Left renal cortex interstitium (tissue), 4 donors: ENCODE data around the gene CLCN2. TPM values are rescaled to one million over a fixed set of nuclear protein-coding genes. Genes with fewer than 3 reads are reported as not detected.

ENCODE experiments used
- DNase-seq, 4 donors: peaks; one replicate each; pipeline ENCODE4 v3.0.0-alpha.2; 2013; ENCODE audit warnings: low read depth in 4 of 4, low spot score in 2 of 4, missing footprints in 1 of 4
- polyA plus RNA-seq, 4 donors: library from polyadenylated mRNA; unstranded; fragments of 120-200 nt; gene quantifications; one replicate each; pipeline ENCODE4 v1.2.1, GENCODE V29; 2013; ENCODE audit not compliant: insufficient read length in 4 of 4

The CLCN2 gene
- polyA plus RNA-seq, 4 donors, result 10.2 to 16.3 (median 13.3) TPM

DNA sequence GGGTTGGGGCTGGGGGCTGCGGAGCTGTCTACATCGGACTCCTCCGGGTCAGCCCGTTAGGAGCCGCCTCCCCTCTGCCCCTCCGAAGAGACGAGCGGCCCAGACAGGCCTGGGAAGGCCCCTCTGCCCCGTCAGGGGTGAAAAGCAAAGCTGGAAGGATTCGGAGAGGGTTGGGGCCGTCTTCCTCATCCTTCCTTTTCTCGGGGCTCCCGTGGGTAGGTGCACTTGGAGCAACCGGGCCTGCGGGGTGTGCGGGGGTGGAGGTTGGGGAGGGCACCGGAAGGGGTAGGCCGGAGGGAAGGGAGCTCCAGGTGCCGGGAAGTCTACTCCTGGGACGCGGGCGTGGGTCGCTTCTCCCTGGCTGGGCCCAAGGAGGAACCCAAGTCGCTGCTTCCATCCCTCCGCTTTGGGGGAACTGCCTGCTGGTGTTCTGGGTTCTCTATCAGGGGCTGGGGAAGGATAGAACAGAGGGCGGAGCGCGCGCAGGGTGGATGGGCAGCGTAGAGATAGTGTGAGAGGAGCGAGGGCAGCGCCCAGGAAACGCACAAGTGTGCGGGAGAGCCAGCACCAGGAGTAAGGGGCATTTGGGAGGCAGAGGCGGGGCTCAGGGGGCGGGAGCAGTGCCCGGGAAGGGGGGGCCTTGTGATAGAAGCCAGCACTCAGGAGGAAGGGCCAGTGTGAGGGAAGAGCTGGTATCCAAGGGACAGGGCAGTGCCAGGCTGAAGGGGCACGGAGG is 695 bp upstream of the CLCN2 start:
- no peak for DNase-seq

DNA sequence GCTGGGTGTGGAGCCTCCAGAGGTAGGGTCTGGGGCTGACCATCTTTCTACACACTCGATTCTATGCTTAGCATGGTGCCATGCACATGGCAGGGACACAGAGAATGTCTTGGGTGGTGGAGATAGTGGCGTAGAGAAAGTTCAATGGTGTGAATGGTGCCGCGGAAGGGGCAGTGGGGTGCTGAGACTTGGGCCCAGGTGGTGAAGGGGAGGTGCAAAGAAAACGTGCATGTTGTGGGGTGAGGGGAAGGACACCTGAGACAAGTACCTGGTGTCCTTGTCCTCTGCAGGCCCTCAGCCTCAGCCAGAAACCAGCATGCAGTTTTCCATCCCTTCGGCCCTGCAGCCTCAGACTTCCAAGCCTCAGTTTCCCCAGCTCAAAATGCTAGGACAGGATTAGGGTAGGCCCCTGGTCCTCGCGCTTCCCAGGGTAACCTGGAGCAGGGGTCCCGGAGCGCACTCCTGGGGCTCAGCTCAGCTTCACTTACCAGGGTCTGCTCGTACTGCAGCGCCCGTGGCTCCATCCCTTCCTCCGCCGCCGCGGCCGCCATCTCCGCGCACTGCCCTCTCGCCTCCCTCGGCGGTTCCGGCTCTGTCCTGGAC is 375 bp downstream of the CLCN2 start:
- DNase-seq, result no peak

DNA sequence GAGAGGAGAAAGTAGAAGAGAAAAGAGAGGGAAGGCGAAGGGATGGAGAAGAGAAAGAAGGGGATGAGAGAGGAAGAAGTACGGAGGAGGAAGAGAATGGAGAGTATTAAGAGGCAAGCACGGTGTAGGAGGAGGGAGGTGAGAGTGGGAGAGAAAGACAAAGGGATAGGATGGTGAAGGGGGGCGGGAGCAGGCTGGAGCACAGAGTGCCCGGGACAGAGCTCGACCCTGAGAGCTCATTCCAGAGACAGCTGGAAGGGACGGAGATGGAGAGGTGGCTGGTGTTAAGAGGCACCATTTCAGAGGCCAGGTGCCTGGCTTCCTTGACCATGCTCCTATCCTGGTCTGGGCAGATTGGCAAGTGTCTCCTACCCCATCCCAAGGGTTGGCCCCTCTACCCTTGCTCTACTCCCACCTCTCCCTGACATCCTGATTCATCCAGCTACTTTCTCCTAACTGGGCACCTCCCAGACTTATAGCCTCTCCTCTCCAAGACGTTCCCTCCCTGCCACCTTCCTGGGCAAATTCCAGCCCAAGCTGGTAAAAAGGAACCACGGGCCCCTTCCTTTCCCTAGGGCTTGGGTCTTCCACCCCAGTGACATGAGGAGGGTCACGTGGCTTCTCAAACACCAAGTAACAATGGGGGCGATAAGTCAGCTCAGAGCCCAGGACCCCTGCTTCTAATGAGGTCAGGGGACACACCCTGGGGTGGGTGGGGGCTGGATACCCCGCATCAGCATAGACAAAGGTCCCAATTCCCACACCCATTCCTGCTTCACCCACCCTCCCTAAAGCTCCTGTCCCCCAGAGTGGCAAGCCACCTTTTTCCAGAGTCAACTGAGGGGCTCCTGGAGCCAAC is 1.1 kb downstream of the CLCN2 start:
- DNase-seq, result no peak

DNA sequence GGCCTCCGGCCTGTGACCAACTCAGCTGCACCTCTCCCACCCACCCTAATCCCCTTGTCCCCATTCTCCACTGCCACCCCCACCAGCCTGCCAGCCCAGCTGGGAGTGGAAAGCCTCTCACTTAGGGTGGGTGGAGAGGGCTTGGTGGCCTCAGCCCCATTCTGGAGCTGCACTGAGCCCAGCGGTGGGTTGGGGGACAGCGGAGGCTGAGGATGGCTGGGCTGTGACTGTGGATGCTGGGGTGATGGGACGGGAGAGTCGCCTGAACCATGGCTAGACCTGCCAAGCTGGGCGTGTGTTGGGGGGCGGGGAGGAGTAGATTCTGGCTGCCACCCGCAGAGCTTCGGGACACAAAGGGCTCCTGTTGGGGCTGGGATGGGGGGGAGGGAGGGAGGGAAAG is 1.8 kb downstream of the CLCN2 start:
- no peak for DNase-seq

DNA sequence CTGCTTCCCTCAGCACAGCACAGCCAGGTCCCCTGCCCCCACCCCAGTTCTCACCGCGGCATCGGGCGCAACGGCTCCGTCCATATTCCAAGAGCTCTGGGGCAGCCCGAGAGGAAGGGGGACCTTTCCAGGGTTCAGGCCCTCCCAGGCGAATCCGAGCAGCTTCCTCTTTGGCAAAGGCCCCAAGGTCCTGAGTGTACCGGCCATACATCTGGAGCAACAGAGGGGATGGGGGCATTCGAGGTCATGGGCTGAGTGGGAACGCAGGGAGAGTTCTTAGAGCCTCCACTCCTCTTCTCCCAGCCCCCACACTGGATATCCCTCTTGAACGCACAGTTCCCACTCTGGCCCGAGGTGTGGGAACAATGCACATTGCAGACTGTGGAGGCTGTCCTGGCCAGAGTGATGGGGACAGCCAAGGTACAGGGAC is 2.5 kb downstream of the CLCN2 start:
- no peak for DNase-seq

DNA sequence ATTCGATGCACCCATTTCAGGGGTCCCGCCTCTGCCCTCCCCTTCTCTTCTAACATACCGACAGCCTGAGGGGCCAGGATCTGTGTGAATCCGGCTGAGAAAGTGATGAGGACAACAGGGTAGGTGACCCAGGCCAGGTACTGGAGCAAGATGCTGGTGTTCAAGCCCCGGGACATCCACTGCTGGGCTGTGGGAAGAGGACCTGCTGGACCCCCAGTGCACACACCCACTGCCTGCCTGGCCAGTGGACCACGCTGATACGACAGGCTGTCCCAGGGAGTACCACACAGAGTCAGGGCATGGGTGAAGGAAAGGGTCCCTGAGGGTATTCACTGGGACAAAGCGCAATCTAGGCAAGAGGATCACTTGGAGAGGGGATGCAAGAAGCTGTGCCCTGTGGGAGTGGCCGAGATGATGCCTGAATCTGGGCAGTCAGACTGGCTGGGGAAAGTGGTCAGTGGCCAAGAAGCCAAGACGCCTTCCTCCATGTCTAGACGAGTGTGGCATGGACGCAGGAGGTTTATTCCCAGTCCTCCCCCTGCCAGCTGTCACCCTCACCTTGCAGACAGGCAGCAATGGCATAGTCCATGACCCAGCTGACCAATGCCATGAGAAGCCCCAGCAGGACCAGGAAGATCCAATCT is 3.2 kb downstream of the CLCN2 start:
- DNase-seq, result no peak

DNA sequence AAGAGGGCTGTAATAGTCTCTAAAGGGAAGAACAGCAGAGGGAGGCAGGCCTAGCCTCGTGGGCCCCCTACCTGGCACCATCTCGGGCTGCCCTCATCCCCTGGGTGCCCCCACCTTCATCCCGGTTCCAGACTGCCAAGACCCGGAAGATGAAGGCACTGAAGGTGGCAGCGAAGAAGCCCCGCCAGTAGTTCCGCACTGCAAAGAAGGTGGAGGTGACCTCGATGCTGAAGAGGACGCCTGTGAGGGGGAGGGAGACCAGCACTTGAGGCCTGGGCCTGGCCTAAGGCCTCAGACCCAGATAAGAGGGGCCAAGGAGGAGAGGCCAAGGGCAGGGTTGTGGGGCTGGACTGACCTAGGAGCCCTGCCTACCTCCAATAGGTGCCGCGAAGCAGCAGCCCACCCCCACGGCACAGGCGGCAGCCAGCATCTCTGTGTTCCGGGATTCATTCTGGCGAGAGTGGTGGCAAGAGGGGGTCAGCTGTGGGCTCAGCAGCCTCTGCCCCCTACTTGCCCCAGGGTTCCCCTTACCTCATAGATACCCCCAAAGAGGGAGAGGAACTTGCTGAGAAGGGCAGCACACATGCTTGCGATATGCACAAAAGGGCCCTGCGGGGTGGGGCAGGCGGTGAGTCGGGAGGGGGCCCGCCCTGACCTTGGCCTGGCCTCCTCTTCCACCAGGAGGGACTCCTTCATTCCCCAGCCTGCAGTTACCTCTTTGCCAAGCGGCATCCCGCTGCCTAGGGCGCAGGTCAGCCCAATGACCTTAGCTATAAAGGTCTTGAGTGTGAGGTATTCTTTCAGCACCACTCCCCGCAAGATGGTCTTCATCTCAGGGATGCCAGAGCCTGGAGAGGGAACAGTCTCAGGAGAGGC is 3.9 kb downstream of the CLCN2 start:
- no peak for DNase-seq

DNA sequence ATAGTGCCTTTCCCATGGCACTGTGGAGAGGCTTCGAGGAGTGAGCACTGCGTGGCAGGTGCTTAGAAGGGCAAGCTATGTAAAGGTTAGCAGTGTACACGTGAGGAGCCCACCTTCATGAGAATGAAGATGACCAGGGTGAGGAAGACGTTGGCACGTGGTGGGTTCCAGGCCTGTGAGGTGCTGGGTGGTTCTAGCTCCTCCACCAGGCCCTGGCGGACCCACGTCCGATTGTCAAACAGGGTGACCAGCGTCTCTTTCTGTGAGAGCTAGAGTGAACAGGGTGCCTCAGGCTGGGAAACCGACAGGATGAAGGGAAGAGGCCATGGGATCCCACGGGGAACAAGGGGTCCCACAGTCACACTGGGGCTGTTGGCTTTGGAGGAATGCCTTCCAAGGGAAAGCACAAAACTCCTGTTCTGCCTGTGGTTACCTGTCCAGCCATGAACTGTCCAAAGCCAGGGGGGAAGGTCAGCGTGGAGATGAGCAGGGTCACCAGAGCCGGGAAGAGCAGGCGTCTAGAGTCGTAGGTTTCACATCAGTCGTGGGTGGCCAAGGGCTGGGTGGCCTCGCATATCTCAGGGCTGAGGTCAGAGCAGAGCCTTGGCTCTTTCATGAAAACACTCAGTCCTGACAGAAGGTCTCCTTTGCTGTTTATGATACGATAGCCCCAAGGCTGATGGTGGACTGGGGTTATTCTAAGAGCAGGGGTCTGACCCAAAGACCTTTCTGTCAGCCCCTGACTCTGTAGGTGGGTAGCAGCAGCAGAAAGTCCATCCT is 6.0 kb downstream of the CLCN2 start:
- no peak for DNase-seq

DNA sequence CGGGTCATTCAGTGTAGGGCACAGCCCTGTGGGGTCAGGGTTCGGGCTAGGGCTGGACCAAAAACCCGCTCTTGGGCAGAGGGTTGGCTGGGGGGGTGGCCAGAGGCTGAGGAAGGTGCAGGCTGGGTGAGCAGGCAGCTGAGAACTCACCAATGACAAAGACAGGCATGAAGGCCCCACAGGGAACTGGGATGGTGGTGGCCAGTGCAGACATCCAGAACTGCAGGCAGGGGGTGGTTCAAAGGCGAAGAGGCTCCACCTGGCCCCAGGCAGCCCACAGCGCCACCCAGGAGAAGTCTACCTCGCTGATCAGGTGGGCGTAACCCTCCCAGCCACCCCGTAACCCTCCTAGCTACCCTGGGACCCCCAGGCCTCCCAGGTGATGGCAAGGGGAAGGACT is 6.7 kb downstream of the CLCN2 start:
- no peak for DNase-seq

DNA sequence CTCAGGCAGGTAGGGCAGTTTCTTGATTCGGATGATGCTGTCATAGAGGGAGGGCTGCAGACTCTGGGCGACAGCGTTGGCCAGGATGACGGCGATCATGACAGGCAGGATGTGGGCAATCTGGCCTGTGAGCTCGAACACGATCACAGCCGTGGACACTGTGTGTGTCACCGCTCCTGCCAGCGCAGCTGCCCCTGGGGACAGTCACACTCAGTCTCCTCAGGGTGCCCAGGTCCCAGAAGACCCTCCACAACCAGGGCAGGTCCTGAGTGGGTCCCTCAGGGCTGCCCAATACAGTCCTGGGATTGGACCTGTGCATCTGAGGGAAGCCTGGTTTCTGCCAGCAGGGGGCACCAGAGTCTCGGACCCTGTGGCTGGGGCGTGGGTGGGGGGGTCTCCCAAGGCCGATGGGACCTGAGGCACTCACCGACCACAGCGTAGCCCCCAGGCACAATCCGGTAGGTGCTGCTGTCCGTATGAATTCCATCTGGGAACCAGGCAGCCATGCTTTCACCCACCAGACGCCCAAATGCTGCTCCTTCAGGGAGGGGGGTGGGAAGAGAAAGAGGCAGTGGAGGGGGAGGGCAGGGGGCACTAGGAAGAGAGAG is 7.2 kb downstream of the CLCN2 start:
- DNase-seq, result no peak

DNA sequence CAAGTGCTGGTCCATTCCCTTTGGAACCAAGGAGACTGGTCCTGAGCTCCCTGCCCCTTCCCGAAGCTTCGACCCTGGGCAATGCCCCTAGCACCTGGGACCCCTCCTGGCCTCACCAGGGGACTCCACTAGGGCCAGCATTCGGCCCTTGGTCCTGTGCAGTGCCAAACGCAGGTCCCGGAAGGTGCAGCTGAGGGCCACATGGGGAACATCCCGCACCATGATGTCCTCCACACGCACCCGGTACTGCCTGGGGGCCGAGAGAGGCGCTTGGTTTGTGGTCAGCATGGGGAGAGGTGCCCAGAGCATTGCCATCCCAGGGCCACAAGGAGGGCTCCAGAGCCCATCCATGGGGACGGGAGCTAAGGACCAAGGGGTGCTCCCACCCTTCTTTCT is 7.9 kb downstream of the CLCN2 start:
- no peak for DNase-seq

DNA sequence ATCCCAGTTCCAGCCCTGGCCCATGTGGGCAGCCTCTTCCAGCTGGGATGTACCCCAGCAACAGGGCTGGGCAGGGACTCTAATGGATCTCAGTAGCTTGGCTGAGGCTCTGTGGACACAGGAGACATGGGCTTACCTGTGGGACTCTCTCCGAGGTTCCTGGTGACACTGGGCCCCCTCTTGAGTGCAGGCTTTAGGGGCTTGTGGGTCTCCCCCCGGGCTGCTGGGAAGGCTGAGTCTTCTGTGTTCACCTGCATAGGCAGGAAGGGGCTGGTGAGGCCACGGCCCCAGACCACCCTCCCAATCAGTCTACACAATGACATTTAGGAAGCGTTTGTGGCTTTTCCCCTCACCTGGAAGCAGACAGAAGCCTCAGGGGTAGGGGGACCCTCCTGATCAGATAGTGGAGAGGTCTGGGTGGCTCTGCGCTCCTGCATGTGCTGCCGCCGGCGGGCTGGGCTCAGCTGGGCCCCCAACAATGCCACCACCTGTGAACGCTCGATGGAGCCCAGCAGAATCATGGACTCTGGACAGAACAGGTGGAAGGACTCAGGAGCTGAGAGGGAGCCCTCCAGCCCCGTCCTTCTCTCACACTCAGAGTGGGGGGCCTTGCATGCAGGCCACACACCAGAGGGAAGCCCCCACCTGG is 8.4 kb downstream of the CLCN2 start:
- no peak for DNase-seq

DNA sequence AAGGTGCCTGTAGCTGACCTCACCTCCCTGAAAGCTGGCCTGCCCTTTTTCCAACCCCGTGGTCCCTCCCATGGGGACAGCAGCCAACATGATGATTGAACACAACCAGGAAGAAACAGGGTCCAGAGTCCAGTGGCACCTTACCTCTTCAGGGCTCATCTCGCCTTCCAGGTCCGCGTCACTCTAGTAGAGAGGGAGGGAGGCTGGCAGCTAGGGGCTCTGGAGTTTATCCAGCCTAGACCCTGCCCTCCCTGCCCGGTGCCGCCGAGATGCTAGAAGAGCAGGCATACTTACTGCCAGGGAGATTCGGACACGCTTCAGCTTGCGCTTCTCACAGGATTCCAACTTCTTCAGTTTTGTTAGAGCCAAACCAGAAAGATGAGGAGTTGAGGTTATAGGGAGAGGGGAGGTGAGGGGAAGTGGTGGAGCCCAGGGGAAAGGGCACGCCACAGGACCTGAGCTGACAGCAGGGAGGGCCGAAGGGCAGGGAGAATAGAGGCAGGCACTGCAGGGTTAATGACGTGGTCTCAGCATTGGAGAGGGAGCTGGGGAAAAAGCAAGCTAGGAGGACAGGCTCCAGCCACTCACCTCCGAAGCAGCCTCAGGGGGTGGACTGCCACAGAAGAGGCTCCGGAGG is 9.1 kb downstream of the CLCN2 start:
- DNase-seq, result no peak

DNA sequence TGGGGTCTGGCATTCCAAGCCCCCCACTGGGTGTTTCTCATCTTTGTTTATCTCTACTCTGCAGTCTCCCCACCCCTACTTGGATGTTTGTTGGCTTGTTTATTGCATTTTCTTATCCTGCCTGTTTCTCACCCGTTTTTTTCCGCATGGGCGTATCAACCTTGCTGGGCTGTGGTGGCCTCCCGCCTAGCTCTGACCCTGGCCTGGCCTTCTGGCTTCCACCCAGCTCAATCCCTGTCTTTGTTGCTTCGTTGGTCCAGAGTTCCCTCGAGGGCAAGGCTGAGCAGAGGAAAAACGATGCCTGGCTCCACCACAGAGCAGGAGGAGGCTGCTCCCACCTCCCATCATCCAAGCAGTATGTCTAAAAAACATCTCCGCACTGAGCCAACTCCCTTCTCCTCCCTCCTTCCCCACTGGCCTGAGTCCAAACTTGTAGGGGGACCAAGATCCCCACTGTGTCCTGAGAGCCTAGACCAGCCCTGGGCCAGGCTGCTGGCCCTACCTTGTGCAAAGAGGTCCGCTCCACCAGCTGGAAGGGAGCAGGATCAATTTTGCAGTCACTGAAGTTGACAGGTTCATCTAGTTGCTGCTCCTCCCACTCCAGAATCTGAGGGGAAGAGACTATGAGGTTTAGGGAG is 9.8 kb downstream of the CLCN2 start:
- DNase-seq, result no peak

DNA sequence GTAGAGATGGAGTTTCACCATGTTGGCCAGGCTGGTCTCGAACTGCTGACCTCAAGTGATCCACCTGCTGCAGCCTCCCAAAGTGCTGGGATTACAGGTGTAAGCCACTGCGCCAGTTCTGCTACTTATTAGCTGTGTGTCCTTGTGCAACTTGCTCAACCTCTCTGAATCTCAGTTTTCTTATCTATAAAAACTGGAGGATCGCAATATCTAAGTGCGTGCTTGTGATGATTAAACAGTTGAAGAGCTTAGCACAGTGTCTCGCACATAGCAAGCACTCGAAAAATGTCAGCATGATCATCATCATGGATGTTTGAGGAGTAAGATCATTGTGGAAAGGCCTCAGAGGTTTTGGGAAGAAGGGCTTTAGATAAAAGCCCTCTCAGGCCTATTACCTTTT is 10.8 kb downstream of the CLCN2 start:
- DNase-seq, result no peak

DNA sequence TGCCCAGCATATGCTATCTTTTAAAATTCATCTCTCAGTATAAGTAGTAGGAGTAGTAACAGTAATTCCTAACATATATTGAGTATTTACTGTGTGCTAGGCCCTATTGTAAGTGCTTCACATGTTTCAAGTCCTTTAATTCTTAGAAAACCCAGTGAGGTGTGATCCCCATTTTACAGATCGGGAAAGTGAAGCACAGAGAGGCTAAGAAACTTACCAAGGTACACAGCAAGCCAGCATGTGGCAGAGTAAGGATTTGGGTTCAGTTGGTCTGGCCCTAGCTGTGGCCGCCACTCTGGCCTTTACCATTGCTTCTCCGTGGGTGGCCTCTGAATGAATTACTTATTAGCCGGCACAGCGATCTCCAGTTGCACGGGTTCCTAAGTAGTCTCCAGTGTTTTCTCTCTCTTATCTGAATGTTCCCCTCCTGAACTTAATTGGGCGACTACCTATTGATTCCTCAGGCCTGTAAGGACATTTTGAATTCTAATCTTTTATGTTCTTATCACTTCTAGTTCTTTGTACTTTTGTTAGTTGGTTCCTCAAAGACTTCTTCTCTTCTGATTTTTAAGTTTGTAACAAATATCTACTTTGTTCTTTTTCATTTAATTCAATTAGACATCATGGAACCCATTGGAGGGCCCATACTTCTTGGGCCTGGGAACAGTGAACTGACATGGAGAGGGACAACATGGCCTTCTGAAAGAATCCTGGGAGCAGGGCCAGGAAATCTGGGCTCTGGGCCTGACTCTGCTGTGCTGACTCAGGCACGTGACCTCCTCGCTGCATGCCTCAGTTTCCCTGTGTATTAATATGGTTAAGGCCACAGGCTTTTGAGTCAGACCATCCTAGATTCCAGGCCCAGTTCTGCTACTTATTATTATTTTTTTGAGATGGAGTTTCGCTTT is 11.6 kb downstream of the CLCN2 start:
- no peak for DNase-seq

DNA sequence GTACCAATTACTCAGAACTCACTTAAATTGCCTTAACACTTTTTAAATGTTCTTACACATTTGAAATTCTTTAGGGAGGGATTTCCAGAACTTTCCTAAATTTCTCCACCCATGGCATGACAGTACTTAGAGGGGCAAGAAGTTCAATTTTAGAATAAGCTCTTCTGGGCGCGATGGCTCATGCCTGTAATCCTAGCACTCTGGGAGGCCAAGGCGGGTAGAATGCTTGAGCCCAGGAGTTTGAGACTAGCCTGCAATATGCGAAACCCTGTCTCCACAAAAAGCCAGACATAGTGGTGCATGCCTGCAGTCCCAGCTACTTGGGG is 13.4 kb downstream of the CLCN2 start:
- DNase-seq, result no peak
